Inferior parietal cortex (tissue), 1 donor: ENCODE measurements around the gene SERTAD1.
A peak's percentile ranks its signal among the peaks of the same experiment; 100 is the strongest.
"Not testable (repeated sequence)": the region's sequence is repeated elsewhere in the genome, so short reads cannot be mapped to it uniquely, and the experiment has no call there.

ENCODE experiments used
- DNase-seq: peaks from one replicate; pipeline ENCODE4 v3.0.0-alpha.2; 2016; ENCODE audit errors: extremely low spot score

The SERTAD1 gene

DNA sequence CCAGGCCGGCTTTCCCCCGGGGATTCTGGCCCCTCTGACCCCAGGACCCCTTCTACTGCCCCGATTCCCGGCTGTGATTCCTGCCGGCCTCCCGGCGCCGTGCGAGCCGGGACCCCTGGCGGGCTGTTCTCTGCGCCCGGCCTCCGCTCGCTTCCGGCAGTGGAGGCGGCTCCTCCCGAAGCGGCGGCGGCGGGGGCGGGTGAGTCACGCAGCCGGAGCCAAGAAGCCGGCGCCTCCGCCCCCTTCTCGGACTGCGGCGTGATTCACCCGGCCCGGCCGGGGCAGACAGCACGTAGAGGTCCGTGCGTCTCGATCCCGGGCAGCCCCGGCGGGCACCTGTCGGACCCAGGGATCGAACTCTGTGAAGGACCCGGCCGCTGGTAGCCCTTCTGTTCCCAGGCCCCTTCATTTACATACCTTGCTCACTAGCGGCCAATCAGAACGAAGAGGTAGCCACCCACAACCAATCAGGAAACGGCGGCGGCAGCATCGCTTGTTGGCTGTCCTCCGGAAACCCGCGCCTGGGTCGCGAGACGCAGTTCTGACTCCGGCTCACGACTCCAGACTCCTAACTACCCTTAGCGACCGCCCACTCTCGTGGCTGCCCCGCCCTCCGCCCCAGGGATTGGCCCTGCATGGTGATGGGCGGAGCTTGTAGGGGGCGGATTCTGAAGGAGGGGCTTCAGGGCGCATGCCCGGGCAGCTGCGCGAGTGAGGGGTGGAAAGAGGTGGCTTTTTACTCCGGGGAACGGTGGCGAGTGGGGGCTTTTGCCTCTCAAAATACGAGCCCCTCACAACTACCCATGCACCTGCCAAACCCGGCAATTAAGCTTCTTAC, at the start of gene SERTAD1:
TSS of gene SERTAD1 (minus strand) at position 543 of the 838 bp plus-strand sequence. CDS start 2,446 bp downstream, outside the sequence.
- DNase-seq = peak; percentile 99

- no peak for DNase-seq
Observed at GRCh38 chr19:40474737-40475136, 48.9 kb upstream of the SERTAD1 start.

DNA sequence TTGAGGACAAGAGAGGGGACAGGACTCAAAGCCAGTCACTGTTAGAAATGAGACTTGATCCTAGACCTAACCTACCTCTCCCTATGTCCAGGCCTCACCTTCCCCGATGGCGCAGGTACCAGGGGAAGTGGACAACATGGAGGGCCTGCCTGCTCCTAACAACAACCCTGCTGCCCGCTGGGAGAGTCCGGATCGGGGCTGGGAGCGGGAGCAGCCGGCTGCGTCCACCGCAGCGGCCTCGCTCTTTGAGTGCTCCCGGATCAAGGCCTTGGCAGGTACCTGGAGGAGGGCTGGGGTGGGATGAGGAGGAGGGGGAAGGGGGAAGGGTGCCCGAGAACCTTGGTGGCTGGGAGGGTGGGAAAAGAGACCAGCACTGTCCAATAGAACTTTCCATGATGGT, 46.7 kb upstream of the SERTAD1 start:
- no peak for DNase-seq

DNA sequence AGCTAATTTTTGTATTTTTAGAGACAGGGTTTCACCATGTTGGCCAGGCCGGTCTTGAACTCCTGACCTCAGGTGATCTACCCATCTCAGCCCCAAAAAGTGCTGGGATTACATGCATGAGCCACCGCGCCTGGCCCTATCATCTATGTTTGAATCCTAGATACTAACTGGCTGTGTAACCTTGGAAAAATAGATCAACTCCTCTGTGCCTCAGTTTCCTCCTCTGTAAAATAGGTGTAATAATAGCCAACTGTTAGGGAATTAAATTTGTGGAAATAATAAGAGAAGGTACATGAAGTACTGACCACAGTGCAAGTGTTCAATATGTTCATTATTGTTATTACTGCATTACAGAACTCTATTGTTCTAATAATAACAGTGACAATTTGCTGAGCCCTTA, 45.3 kb upstream of the SERTAD1 start:
- DNase-seq = no peak

- DNase-seq = no peak
Observed at GRCh38 chr19:40469011-40469410, 43.2 kb upstream of the SERTAD1 start.

- DNase-seq = no peak
Observed at GRCh38 chr19:40466985-40467734, 41.4 kb upstream of the SERTAD1 start, which contains the start of gene SPTBN4. SPTBN4 (plus strand) TSS chr19:40467001; CDS start chr19:40472622, 5,621 bp downstream.

DNA sequence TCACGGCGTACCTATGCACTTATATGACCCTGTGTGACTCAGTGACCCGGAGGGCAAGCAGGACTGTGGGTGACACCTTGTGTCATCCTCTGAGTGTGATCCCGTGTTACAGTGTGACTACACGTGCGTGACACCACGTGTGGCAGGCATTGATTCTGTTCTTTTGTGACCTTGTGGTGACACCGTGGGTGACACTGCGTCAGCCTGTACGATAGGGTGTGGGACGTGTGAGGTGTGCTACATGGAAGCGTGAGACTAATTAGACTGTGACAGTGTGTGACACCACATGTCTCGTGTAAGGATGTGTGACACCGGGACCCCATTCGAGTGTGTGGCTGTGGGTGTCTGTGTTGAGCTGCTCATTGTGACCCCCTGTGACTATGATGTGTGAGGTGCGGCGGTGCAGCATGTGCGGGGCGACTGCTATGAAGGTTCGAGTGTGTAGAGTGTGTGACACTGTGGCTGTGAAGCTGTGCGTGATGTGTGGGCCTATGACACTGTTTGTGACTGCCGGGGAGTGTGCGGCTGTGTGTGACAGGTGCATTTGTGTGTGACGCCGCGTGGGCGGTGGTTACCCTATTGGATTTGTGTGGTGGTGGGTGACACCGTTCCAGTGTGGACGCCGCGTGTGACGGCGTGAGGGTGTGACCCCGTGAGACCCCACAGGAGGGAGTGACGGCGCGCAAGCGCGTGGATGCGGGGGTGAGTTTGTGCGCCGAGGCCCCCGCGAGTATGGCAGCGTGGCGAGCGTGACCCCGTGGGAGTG, 40.6 kb upstream of the SERTAD1 start:
- DNase-seq = peak; percentile 29

DNA sequence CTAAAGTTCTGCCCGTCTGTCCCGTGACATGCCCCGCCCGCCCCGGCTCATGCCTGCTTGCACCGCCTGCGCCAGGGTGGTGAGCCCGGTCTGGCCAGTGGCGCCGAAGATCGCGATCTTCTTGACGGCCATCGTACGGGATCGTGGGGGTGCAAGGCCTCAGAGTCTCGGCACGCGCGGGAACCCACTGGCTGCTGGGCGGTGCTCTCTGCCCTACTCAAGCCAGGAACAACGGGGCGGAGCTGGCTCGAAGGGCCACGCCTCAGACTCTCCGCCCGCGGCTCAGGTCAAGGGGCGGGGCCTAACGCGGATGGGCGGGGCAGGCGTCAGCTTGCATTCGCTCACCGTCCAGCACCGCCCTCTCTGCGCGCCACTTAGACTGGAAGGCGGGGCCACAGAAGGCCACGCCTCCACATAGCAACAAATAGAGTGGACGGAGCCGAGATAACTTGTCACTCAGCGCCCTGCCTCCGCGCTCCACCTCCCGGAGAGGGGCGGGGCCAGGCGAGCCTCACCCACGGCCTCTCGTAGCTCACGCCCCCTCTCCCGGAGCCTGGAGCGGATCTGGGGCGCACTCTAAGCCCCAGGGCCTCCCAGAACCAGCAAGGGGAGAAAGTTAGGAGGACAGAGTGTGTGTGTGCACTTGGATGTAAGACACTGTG, 39.9 kb upstream of the SERTAD1 start, which contains the start of gene BLVRB:
TSS of gene BLVRB (minus strand) at position 189 of the 662 bp plus-strand sequence. CDS start at position 132, 57 bp downstream.
- DNase-seq = peak; percentile 99

- DNase-seq = peak; percentile 30
Observed at GRCh38 chr19:40465025-40465556, 39.3 kb upstream of the SERTAD1 start.

- peak; percentile 92 for DNase-seq
Observed at GRCh38 chr19:40464059-40465024, 38.5 kb upstream of the SERTAD1 start.

GRCh38 chr19:40463587-40464037, 37.8 kb upstream of the SERTAD1 start:
- not testable (repeated sequence) for DNase-seq

- no peak for DNase-seq
Observed at GRCh38 chr19:40461669-40462221, 36.0 kb upstream of the SERTAD1 start.

GRCh38 chr19:40460185-40460584, 34.4 kb upstream of the SERTAD1 start:
- DNase-seq = no peak

- no peak for DNase-seq
Observed at GRCh38 chr19:40458597-40458974, 32.8 kb upstream of the SERTAD1 start.

- no peak for DNase-seq
Observed at GRCh38 chr19:40457953-40458596, 32.3 kb upstream of the SERTAD1 start.

- DNase-seq = no peak
Observed at GRCh38 chr19:40457048-40457447, 31.3 kb upstream of the SERTAD1 start.

DNA sequence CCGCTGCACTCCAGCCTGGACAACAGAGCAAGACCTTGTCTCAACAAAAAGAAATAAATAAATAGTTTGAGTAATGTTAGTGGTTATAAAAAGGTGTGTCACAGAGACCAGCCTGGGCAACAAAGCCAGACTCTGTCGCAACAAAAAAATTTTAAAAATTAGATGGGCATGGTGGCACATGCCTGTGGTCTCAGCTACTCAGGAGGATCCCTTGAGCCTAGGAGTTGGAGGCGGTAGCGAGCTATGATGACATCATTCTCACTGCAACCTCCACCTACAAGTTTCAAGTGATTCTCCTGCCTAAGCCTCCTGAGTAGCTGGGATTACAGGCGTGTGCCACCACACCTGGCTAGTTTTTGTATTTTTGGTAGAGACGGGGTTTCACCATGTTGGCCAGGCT, 28.2 kb upstream of the SERTAD1 start:
- not testable (repeated sequence) for DNase-seq

- no peak for DNase-seq
Observed at GRCh38 chr19:40453151-40453735, 27.5 kb upstream of the SERTAD1 start.

- DNase-seq = no peak
Observed at GRCh38 chr19:40452016-40452415, 26.2 kb upstream of the SERTAD1 start.
